ENCODE results near the gene PIP5K1B.

Gene PIP5K1B

GRCh38 chr9:68721666-68722330 lies 16.8 kb downstream of the PIP5K1B start:
- TF ChIP-seq CEBPB (IDR thresholded peaks at IDR 0.05) (no peak), TAF1 (IDR thresholded peaks at IDR 0.05; ENCODE audit: low read depth) (no peak), CREB1 (IDR thresholded peaks at IDR 0.05; ENCODE audit: low read depth) (no peak), ZBTB7A (IDR thresholded peaks at IDR 0.05; ENCODE audit: low read depth) (no peak), EP300 (IDR thresholded peaks at IDR 0.05; ENCODE audit: borderline replicate concordance) (no peak), NFIC (IDR thresholded peaks at IDR 0.05) (no peak)

GRCh38 chr9:68725070-68725469 lies 20.0 kb downstream of the PIP5K1B start:
- TF ChIP-seq FOXM1 (IDR thresholded peaks at IDR 0.05; ENCODE audit: borderline replicate concordance, low read depth) = no peak
- no peak for TF ChIP-seq MAX (IDR thresholded peaks at IDR 0.05)
- TF ChIP-seq REST (IDR thresholded peaks at IDR 0.05; ENCODE audit: low read depth) = no peak
- TF ChIP-seq YY1 (IDR thresholded peaks at IDR 0.05; ENCODE audit: low read depth) = no peak
- no peak for TF ChIP-seq NFIC (IDR thresholded peaks at IDR 0.05)
- TF ChIP-seq CEBPB (IDR thresholded peaks at IDR 0.05) = no peak
- no peak for TF ChIP-seq TAF1 (IDR thresholded peaks at IDR 0.05; ENCODE audit: low read depth)
- TF ChIP-seq ZBTB7A (IDR thresholded peaks at IDR 0.05; ENCODE audit: low read depth) = no peak
- no peak for TF ChIP-seq USF1 (IDR thresholded peaks at IDR 0.05)
- no peak for TF ChIP-seq EGR1 (IDR thresholded peaks at IDR 0.05)
- TF ChIP-seq CREB1 (IDR thresholded peaks at IDR 0.05; ENCODE audit: low read depth) = no peak
- no peak for TF ChIP-seq TEAD4 (IDR thresholded peaks at IDR 0.05)
- no peak for TF ChIP-seq EP300 (IDR thresholded peaks at IDR 0.05; ENCODE audit: borderline replicate concordance)
- no peak for TF ChIP-seq RAD21 (IDR thresholded peaks at IDR 0.05; ENCODE audit: low read depth)
- TF ChIP-seq TCF12 (IDR thresholded peaks at IDR 0.05; ENCODE audit: low read depth) = no peak

GRCh38 chr9:68726489-68726888 lies 21.4 kb downstream of the PIP5K1B start:
- TF ChIP-seq ZBTB7A (IDR thresholded peaks at IDR 0.05; ENCODE audit: low read depth) = no peak
- TF ChIP-seq NFIC (IDR thresholded peaks at IDR 0.05) = no peak
- TF ChIP-seq TAF1 (IDR thresholded peaks at IDR 0.05; ENCODE audit: low read depth) = no peak
- TF ChIP-seq EP300 (IDR thresholded peaks at IDR 0.05; ENCODE audit: borderline replicate concordance) = no peak
- no peak for TF ChIP-seq YY1 (IDR thresholded peaks at IDR 0.05; ENCODE audit: low read depth)
- TF ChIP-seq USF1 (IDR thresholded peaks at IDR 0.05) = no peak
- no peak for TF ChIP-seq RAD21 (IDR thresholded peaks at IDR 0.05; ENCODE audit: low read depth)
- no peak for TF ChIP-seq REST (IDR thresholded peaks at IDR 0.05; ENCODE audit: low read depth)
- TF ChIP-seq MAX (IDR thresholded peaks at IDR 0.05) = no peak
- no peak for TF ChIP-seq FOXM1 (IDR thresholded peaks at IDR 0.05; ENCODE audit: borderline replicate concordance, low read depth)
- TF ChIP-seq TCF12 (IDR thresholded peaks at IDR 0.05; ENCODE audit: low read depth) = no peak
- TF ChIP-seq EGR1 (IDR thresholded peaks at IDR 0.05) = no peak
- TF ChIP-seq TEAD4 (IDR thresholded peaks at IDR 0.05) = no peak
- TF ChIP-seq CREB1 (IDR thresholded peaks at IDR 0.05; ENCODE audit: low read depth) = no peak
- no peak for TF ChIP-seq CEBPB (IDR thresholded peaks at IDR 0.05)

- TF ChIP-seq CEBPB (IDR thresholded peaks at IDR 0.05) (no peak), RAD21 (IDR thresholded peaks at IDR 0.05; ENCODE audit: low read depth) (no peak), TAF1 (IDR thresholded peaks at IDR 0.05; ENCODE audit: low read depth) (no peak), TEAD4 (IDR thresholded peaks at IDR 0.05) (no peak), YY1 (IDR thresholded peaks at IDR 0.05; ENCODE audit: low read depth) (no peak), REST (IDR thresholded peaks at IDR 0.05; ENCODE audit: low read depth) (no peak), NFIC (IDR thresholded peaks at IDR 0.05) (no peak), TCF12 (IDR thresholded peaks at IDR 0.05; ENCODE audit: low read depth) (no peak)
These were observed 22.6 kb downstream of the PIP5K1B start for GRCh38 chr9:68727636-68728035.
